MV-4-11 (cell line): Measurements from ENCODE around the gene G6PD.

Source experiments
- DNase-seq: peaks from one replicate; lab custom pipeline; 2025; lab: John Stamatoyannopoulos, UW

The G6PD gene

GRCh38 chrX:154487518-154488290, 58.9 kb downstream of the G6PD start:
- DNase-seq, result no peak

- DNase-seq, result peak; percentile 16
These were observed 60.0 kb downstream of the G6PD start, which contains the start of gene UBL4A for GRCh38 chrX:154486396-154487207. Gene UBL4A (minus strand): TSS chrX:154486615. CDS start chrX:154486584, 31 bp downstream.

- no peak for DNase-seq
These were observed 60.6 kb downstream of the G6PD start for GRCh38 chrX:154486052-154486395.

GRCh38 chrX:154485150-154486051, 61.2 kb downstream of the G6PD start:
- no peak for DNase-seq

GRCh38 chrX:154484255-154485149, 62.1 kb downstream of the G6PD start:
- DNase-seq, result no peak

GRCh38 chrX:154483325-154483724, 63.3 kb downstream of the G6PD start:
- DNase-seq, result no peak

- DNase-seq, result no peak
These were observed 63.9 kb downstream of the G6PD start for GRCh38 chrX:154482786-154483185.

GRCh38 chrX:154481911-154482601, 64.6 kb downstream of the G6PD start:
- DNase-seq, result no peak
